ENCODE results near the gene LMNTD2.

Gene LMNTD2

DNA sequence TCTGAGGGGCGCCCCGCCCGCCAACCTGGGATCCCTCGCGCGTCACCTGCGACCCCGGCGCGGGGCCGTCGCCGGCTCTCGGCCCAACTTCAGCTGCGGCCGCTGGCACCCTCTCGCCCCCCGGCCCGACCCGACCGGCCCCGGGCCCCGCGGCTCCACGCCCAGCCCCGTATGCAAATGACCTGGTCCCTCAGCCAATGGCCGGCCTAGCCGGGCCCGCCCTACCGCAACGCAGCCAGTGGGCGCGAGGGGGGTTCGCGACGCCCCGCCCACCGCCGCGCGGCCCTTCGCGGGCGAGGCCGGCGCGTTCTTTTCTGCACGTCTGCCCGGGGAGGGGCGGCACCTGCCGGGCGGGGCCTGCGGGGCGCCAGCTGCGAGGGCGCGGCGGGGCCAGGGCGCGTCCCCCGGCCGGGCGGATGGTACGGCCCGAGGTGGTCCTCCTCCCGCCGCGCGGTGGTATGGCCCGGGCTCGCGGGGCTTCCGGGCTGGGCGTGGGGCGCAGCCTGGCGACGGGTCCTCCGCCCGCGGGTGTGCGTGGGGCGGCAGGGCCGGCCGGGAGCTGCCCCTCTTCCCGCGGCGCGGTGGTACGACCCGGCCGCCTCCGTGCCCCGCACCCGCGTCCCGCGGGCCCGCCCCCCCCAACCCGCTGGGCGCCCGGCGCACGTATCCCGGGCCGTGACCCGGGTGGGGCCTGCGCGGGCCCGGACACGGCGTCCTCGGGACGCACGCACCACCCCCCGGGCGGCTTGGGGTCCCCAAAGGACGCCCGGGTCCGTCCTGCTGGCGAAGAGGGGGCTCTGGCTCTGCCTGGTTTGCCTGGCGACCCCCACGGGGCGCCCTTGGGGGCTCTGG, 8.0 kb upstream of the LMNTD2 start:
- in situ Hi-C loops (cut with HindIII; ENCODE audit: low sequenced_read_pairs) = no loop called here

DNA sequence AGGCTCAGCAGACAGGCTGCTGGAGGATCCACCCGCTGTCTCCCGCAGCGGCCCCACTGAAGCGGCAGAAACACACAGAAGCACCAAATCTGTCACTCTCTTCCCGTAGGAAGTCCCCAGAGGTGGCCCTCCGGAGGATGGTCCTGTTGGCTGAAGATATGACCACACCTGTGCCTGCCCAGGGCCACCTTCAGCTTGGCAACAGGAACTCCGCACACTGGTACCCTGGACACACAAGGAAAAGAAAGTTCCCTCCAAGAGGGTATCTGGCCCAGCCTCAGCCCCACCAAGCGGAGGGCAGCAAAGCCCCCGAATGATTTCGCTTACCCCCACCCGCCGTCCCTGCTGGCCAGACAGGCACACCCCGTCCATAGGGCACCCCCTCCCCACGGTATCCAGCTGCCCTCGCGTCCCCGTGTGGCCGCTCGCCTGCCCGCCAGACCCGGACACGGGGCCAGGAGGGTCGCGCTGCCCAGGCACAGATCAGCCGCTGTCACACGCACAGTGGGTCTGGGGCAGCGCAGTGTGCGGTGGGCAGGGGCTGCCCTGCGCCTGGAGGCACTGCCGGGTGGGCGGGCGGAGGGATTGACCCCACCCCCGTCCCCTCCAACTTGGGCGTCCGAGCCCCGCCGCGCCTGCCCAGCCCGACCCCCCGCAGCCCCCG, 7.2 kb upstream of the LMNTD2 start:
- in situ Hi-C loops (cut with HindIII; ENCODE audit: low sequenced_read_pairs) = no loop called here

DNA sequence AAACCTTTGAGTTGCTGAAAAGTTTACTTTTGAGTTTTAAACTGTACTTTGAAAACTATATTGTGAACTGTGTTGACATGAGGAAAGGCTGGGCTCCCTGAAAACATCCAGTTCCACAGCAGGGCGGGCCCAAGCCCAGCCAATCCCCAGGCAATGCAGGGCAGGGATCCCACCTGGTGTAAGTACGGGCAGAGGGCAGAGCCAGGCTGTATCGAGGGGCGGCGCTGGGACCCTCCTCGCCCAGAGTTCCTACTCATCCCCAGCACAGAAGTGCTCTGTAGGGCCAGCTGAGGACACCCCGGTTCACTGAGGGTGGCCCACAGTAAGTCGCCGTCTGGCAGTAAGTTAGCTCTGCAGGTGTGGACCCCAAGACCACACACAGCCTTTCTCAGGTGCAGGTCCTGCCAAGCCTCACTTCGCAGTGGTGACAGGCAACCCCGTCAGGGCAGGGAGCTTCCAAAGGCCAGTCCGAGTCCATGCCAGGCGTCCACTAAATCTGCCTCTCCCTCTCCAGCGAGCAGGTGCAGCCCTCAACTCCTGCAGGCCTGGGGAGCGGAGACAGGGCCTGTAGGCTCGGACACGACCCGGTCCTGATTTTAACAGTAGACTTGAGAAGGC, 6.6 kb upstream of the LMNTD2 start:
- in situ Hi-C loops (cut with HindIII; ENCODE audit: low sequenced_read_pairs) = no loop called here

DNA sequence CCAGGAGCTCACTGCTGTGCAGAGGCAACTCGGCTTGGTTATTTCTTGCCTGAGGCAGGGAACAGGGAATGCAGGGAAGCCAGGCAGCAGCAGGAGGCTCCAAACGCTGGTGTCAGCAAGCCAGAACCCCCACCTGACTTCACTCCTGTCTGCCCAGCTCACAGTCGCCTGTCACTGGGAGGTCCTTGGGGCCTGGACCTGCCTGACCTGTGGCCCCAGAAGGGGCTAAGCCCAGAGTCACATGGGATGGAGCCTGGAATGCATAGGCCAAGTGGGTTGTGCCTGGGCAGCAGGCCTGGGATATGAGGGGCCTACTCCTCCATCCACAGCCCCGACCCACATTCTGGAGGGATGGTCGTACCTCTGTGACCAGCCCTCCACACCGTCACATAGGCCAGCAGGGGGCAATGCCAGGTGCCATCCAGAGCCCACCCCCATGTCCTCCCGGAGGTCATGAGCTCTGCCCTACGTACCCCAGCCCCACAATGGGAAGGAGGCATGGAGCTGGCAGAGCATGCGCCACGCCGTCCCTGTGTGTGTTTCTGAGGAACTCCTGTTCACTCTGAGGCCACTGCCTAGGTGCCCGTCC, 5.5 kb upstream of the LMNTD2 start:
- in situ Hi-C loops (cut with HindIII; ENCODE audit: low sequenced_read_pairs) = no loop called here

DNA sequence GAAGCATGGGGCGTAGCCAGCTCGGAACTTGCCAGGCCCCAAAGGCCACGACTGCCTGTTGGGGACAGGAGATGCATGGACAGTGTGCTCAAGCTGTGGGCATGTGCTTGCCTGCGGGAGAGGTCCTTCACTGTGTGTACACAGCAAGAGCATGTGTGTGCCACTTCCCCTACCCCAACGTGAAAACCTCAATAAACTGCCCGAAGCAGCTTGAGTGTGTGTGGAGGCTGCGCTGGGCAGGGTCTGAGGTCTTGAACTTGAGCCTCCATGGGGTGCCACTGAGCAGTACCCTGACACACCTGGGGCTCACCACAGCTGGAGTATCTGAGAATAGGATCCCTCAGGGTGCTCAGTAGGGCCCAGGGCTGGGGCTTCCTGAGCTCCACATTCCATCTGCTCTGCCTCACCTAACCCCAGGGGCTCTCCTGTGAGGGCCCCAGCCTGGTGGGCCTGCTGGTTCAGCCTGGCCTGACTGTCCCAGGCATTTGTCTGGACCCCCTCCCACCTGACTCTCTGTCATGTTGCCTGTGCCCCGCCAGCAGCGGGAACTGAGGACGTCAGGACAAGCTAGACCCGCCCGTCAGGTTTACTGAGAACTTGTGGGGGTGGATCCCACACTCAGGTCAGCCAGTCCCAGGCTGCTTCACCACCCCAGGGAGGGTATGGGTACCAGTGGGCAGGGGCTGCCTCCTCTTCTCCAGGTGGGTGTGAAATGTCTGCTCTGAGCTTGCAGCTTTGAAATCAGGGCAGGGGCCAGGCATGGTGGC, 3.5 kb upstream of the LMNTD2 start:
- in situ Hi-C loops (cut with HindIII; ENCODE audit: low sequenced_read_pairs) = no loop called here

DNA sequence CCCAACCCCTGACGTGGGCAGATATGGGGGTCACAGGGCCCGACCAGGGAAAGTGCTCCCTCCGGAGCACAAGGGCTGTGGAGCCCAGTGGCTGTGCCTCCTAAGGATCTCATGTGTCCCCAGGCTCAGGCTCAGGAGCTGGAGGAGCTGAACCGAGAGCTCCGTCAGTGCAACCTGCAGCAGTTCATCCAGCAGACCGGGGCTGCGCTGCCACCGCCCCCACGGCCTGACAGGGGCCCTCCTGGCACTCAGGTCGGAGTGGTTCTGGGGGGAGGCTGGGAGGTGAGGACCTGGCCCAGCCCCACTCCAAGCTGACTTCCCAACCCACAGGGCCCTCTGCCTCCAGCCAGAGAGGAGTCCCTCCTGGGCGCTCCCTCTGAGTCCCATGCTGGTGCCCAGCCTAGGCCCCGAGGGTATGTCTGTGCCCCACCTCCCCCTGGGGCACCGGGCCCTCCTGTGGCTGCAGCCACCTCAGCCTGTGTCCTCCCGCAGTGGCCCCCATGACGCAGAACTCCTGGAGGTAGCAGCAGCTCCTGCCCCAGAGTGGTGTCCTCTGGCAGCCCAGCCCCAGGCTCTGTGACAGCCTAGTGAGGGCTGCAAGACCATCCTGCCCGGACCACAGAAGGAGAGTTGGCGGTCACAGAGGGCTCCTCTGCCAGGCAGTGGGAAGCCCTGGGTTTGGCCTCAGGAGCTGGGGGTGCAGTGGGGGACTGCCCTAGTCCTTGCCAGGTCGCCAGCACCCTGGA, 2.7 kb upstream of the LMNTD2 start:
- in situ Hi-C loops (cut with HindIII; ENCODE audit: low sequenced_read_pairs) = no loop called here

DNA sequence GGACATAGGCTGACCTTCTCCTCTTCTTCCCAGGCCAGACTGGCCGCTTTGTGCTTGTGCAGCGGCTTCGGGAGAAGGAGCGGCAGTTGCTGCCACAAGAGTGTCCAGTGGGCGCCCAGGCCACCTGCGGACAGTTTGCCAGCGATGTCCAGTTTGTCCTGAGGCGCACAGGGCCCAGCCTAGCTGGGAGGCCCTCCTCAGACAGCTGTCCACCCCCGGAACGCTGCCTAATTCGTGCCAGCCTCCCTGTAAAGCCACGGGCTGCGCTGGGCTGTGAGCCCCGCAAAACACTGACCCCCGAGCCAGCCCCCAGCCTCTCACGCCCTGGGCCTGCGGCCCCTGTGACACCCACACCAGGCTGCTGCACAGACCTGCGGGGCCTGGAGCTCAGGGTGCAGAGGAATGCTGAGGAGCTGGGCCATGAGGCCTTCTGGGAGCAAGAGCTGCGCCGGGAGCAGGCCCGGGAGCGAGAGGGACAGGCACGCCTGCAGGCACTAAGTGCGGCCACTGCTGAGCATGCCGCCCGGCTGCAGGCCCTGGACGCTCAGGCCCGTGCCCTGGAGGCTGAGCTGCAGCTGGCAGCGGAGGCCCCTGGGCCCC, 1.6 kb upstream of the LMNTD2 start:
- in situ Hi-C loops (cut with HindIII; ENCODE audit: low sequenced_read_pairs) = no loop called here

DNA sequence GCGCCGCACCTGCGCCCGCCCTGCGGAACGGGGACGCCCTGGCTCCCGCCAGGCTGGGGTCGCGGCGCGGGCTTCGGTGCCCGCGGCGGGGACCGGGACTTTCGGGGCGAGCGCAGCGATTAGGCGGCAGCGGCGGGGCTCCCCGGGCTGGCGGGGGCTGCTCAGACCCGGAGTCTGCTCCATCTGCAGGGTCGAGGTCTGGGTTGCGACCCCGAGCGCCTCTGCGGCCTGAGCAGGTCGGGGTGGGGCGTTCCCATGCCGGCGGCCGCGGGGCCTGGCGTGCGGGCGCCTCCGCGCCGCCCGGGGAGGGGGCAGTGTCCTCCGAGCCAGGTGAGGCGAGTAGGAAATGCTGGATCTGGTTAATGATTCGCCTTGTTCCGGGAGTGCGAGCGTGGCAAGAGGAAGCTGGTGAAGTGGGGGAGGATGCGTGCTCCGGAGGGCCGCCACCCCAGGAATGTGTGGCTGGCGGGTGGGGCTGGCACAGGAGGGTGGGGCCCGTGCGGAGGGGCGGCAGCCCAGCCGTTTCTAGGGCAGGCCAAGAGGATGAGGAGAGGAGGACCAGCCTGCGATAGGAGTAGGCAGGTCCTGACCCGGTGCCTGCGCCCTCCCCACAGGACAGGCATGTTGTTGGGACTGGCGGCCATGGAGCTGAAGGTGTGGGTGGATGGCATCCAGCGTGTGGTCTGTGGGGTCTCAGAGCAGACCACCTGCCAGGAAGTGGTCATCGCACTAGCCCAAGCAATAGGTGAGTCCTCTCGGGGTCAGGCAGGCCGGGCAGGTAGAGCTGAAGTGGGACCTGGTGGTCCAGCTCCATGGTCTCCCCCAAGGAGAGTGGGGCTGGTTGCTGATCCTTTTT, 838 bp upstream of the LMNTD2 start:
- in situ Hi-C loops (cut with HindIII; ENCODE audit: low sequenced_read_pairs) = no loop called here

DNA sequence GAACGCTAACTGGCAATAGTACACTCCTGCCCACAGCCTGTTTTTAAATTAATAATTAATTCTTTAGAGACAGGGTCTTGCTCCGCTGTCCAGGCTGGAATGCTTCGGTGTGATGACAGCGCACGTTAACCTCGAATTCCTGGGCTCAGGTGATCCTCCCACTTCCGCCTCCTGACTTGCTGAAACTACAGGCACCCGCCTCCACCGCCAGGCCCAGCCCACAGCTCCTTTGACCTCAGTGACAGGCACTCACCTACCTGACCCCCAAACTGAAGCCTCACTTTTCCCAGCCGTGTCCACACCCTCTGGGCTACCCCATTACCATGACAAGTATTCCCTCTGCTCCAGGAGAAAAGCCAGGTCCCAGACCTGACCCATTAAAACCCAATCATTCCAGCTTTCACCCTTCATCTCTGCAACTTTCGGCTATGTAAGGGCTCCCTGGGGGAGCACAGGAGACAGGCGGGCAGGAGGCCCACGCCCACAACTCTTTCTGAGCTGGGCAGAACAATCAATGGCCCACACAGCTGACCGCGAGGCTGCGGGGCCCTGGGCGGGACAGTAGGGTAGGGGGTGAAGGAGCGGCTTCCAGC, 730 bp downstream of the LMNTD2 start:
- in situ Hi-C loops (cut with HindIII; ENCODE audit: low sequenced_read_pairs) = no loop called here

DNA sequence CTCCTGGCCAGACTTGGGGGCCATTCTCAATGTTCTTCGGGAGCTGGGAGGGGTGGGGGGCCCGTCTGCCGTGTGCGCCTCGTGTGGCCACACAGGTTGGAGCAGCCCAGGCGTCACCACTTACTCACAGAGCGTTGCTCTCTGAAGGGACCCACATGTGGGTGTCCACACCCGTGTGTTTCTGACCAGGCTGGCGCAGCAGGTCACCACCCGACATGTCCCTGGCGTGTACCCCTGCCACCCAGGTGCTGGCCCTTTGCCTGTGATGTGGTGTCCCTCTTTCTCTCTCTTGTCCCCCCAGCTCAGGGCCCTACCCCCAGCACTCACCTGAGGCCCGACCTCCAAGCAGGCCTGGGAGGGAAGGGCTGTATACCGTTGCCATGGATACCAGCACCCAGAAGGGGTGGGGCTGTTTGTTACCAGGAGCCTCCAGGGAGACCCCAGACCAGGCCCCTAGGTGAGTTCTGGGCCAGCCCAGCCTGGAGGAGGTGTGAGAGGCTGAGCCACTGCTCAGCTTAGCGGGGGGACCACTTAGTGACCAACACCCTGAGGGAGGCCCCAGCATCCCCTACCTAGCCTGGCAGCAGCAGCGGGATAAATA, 1.4 kb downstream of the LMNTD2 start:
- in situ Hi-C loops (cut with HindIII; ENCODE audit: low sequenced_read_pairs) = no loop called here

DNA sequence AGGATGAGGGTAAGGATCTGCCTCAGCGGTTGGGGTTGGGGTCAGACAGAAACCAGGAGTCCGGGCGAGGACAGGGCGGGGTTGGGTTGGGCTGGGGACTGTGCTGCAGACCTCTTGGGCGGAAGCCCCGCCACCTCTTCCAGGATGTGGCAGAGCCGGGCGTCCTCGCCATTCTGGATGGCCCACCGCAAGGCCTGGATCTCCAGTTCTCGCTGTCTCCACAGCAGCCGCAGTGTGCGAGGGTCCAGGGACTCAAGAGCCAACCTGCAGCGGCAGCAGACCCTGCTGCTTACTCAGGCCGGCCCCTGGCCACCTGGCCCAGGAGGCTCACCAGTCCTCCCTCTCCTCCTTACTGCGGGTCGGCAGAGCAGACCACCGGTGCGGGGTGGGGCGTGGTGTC, 2.0 kb downstream of the LMNTD2 start:
- in situ Hi-C loops (cut with HindIII; ENCODE audit: low sequenced_read_pairs) = no loop called here

DNA sequence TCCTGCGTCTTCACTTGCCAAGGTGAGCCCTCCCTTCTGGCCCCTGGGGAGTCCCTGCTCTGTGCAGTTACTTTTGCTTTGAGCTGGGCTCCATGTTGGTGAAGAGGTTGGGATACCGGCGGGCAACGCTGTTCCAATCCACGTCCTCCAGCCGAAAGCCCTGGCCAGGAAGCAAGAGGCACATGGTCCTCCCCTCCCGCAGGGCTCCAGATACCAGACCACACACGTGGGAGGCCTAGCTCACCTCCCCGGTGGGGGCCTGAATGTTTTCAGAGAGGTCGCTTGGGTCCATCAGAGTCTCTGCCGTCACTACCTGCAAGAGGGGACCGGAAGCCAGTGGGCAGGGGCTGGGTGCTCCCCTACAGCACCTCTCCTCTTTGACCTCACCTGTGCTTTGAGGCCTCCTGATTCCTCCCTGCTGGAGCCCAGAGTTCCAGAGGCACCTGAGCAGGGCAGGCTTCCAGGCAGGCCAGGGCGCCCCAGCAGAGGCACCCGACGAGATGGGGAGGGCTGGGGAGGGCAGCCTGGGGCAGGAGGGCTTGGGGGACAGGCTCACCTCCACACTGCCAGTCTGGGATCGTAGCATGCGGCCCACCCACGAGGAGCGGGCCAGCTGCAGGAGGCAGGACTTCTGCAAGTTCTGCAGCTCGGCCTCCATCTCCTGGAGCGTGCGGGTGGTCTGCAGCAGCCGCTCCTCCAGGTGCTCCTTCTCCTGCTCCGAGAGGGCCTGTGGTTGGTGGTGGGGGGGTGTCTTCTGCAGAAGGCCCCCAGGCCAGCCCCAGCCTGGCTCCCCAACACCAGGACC, 3.0 kb downstream of the LMNTD2 start:
- in situ Hi-C loops (cut with HindIII; ENCODE audit: low sequenced_read_pairs) = no loop called here

DNA sequence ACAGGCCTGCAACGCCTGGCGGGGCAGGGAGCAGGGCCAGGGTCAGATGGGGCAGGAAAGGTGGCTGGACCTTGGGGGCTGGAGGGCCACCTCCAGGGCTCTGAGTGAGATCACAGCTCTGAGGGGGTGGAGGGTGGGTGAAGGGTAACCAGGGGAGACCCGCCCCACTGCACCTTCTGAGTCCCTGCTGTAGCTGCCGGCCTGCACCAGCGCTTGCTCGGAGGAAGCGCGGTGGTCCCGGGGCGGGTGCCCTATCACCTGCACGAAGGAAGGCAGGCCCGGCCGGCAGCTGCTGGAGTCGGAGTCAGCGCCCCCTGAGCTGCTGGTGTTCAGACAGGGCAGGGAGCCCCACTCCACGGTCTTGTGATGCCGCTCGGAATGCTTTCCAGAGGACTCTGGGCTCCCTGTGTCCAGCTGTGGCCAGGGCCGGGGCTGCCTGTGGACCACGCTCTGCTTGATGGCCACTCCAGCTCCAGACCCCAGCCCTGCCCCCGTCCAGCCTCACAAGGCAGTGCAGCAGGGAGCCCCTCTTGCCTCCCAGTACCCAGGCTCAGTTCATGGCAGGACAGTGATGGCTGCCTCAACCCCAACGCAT, 3.8 kb downstream of the LMNTD2 start:
- in situ Hi-C loops (cut with HindIII; ENCODE audit: low sequenced_read_pairs) = no loop called here

DNA sequence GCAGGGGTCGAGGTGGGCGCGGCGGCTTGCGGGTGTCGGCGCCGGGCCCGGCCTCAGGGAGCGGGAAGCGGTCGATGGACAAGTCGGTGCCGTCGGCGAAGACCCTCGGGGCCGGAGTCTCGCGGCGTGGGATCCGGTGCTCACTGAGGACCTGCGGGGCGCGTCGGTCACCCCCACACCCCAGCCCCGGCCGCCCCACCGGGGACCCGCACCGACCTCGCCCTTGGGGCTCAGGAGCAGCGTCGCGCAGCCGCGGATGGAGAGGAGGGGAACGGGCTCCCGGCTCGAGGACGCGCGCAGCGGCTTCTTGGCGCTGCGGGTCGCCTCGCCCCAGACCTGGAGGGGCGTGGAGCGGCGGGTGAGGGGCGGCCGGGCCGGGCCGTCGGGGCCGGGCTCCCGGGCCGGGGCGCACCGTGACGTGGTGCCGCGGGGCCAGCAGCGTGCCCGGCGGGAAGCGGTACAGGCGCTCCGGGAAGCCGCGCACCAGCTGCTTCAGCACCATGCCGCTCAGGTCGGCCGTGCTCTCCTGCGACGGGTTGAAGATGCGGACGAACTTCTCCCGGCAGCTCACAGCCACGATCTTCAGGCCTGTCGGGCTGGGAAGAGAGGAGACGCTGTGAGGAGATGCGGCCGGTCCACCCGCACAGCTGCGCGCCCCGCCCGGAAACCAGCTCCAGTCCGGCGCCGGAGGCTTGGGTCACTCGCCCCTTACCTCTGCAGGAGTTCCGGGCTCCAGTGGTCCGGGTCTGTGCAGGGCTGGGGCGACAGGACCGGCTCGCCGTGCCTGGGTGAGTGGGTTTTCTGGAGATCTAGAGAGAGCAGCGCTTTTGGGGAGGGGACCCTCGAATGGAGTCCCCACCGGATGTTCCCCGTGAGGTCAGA, 4.5 kb downstream of the LMNTD2 start:
- in situ Hi-C loops (cut with HindIII; ENCODE audit: low sequenced_read_pairs) = no loop called here

DNA sequence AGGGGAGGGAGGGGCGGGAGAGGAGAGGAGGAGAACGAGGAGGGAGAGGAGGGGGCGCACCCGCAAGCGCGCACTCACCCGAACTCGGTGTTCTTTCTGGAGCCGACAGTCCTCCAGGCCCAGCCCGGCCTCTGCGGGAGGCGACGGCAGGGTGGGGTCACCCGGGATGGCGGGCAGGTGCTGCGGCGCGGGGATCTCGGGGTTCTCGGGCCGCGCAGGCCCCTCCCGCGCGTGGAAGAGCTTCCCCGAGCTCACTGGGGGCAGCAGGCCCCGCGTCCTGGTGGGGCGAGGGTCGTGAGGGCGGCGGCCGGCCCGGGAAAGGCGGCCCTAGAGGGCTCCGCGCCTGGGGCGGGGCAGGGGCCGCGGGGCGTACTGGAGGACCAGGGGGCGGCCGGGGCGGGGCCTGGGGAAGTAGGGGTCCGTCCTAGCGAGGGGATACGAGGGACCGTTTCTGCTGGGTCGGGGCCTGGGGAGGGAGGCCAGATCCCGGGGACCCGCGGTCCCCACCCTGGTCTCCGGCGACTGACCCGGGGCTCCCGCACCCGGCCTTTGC, 5.2 kb downstream of the LMNTD2 start:
- in situ Hi-C loops (cut with HindIII; ENCODE audit: low sequenced_read_pairs) = no loop called here
